GM18511 (cell line): ENCODE results near the gene TLCD3A.

Experiments used
- ATAC-seq: cut with Tn5 transposase; IDR thresholded peaks from one replicate; pipeline ENCODE4 v1.9.1; 2021; ENCODE audit warnings: mild to moderate bottlenecking, moderate library complexity; ENCODE audit not compliant: unreplicated experiment

Gene TLCD3A

GRCh38 chr17:705863-706262, 26.5 kb upstream of the TLCD3A start:
- no peak for ATAC-seq

- no peak for ATAC-seq
These were observed 24.3 kb upstream of the TLCD3A start for GRCh38 chr17:708132-708531.

GRCh38 chr17:718075-718474, 14.3 kb upstream of the TLCD3A start:
- no peak for ATAC-seq

GRCh38 chr17:720706-721539, 11.5 kb upstream of the TLCD3A start:
- ATAC-seq, result no peak

- no peak for ATAC-seq
These were observed 10.9 kb upstream of the TLCD3A start for GRCh38 chr17:721540-721937.

DNA sequence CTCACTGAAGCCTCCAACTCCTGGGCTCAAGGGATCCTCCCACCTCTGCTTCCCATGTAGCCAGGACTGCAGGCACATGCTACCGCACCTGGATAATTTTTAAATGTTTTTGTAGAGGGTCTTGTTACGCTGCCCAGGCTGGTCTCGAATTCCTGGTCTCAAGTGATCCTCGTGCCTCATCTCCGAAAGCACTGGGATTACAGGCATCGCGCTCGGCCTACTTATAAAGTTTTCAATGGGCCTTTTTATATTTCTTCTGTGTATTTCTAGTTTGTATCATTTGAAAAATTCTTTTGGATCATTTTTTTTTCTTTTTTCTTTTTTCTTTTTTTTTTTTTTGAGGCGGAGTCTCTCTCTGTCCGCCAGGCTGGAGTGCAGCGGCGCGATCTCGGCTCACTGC, 7.3 kb upstream of the TLCD3A start:
- no peak for ATAC-seq

DNA sequence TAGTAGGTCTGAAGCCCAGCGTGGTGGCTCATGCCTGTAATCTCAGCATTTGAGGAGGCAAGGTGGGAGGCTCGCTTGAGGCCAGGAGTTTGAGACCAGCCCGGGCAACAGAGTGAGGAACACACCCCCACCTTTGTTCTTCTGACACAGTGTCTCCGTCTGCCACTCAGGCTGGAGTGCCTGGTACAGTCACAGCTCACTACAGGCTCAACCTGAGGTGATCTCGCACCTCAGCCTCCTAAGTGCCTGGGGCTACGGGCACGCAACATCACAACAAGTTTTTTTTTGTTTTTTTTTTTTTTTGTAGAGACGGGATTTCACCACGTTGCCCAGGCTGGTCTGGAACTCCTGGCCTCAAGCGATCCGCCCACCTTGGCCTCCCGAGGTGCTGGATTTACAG, 6.7 kb upstream of the TLCD3A start:
- no peak for ATAC-seq

- no peak for ATAC-seq
These were observed 6.0 kb upstream of the TLCD3A start for GRCh38 chr17:726271-726919.

- no peak for ATAC-seq
These were observed 3.5 kb upstream of the TLCD3A start for GRCh38 chr17:728911-729310.

DNA sequence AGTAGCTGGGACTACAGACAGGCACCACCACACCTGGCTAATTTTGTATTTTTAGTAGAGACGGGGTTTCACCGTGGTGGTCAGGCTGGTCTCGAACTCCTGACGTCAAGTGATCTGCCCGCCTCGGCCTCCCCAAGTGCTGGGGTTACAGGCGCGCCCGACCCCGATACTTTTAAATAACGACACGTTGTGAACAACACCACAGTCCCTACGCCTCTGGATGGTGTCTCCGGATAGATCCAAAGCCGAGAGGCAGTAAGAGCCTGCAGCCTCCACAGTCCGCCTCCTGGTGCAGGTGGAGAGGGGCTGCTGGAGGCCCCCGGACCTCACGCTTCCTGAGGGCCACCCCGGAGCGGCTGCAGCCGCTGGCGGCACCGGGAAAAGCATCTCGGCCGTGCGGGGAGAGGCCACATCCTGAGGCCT, 741 bp upstream of the TLCD3A start:
- no peak for ATAC-seq

DNA sequence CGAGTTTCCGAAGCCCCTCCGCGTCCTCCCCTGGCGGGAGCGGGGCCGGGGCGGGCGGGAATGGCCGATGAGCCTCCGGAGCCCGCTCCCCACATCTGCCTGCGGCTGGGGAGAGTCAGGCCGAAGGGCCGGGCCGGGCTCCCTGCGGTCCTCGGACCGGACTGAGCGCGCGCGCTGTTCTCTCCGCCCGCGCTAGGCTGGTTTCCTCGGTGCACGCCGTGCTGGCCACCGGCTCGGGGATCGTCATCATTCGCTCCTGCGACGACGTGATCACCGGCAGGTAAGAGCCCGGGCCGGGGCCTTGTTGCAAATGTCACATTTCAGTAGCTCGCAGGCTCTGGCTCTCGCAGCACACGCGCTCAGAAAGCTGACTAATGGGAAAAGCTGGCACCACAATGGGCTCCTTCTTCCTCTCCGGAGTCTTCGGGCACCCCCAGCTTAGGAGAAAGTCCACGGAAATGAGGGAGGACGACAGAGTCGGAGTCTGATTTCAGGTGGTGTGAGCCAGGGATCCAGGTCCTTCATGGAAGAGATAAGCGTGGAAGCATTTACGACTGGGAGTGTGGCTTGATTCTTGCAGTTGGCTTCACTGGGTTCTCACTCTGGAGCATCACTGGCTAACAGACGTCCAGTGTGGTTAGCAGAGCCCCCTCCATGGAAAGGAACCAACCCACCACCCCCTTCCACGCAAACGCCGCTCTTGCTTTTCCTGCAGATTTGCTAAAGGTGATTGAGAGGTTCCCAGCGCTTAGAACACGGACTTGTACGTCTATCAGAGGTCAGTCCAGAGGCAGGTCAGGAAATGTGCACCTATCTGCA, 715 bp downstream of the TLCD3A start:
- peak; percentile 47 for ATAC-seq

DNA sequence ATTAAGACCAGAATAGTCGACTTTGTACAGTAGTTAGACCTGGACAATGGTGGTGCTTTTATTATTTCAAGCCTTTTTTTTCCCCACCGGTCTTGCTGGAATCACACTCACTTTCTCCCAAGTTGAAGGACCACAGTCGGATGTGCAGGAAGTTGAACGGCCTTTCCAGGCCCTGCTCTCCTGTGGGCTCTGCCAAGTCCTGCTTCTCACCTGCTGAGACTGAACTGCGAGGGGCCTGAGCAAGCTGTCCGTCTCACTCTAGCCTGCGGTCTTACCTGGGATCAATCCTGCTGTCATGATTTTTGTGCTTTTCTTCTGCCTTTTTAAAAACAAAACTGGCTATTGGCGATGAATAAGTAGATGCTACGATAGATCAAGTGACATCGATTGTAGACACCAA, 1.3 kb downstream of the TLCD3A start:
- no peak for ATAC-seq

DNA sequence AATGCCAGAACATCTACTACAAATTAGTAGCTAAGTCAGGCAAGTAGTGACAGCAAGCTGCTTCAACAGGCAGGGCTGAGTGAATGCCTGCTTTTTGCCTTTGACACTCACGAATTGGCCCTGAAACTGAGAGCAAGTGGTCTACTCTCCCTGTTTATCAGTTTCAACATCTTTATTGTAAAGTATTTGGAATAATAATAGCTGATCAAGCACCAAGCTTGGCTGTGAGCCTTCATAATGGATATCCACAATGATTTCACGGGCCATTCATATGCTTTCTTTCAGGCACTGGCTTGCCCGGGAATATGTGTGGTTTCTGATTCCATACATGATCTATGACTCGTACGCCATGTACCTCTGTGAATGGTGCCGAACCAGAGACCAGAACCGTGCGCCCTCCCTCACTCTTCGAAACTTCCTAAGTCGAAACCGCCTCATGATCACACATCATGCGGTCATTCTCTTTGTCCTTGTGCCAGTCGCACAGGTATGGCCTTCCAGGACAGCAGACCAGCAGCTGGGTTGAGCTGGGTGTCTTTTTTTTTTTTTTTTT, 5.2 kb downstream of the TLCD3A start:
- no peak for ATAC-seq

GRCh38 chr17:740240-741017, 8.0 kb downstream of the TLCD3A start:
- peak; percentile 86 for ATAC-seq

DNA sequence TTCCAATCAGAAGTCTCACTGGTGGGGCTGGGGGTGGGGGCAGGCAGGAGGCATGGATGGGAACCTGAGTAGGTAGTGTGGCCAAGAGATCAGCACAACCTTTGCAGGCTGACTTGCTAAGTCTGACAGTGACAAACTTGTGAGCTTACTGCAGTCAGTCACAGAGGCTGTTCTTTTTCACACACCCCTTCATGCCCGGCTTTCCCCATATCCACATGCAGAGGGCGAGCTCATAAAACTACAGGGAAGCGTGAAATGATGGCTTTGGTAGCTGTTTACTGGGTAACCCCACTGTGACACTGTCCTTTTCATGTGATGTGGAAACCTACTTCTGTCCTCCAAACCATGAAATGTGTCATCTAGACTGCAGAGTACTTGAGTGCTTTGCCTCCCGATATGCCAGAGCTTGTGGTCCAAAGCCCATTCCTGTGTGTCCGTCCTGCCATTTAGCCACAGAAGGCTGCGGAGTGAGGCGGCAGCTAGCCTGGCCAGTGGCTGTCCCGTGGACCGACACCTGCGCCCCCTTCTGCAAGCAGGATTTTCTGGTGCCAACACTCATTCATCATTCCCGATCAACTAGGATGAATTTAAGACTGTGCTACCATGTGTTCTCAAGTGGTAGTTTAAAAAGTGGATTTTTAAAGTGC, 9.9 kb downstream of the TLCD3A start:
- no peak for ATAC-seq

GRCh38 chr17:743139-743538, 10.7 kb downstream of the TLCD3A start:
- ATAC-seq, result no peak

DNA sequence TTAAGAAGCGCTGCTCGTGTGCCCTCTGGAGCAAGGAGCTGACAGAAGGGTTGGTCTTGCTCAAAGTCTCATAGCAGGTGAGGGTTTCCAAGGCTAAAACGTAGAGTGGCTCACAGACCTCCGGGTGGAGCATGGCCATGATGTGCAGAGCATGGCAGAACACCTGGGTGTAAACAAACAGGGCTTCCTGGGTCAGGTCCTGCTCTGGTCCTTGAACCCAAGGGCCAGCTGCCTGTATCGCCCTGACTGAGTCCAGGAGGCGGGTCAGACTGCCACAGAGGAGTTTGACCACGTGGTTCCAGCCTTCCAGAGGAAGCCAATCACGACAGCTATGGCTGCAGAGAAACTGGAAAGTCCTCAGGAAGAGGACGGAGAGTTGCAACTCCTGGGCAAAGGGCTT, 12.5 kb downstream of the TLCD3A start:
- no peak for ATAC-seq

GRCh38 chr17:745406-745805, 13.0 kb downstream of the TLCD3A start:
- ATAC-seq, result no peak

DNA sequence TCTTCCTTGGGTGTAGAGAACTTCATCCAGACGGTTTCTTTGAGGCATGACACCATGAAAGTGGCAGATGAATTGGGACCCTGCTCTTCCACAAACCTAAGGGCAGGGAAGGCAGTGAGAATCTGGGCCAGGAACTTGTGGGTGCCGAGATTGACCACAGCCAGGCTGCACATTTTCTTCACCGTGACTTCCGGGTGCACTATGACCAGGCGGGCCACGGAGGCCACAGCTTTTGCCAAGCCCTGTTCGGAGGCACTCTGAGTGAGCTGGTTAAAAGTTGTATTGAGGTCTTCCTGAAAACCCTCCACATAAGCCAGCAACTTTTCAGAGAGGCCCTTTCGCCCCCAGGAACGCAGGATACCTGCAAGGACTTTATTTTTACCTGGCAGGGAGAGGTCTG, 13.8 kb downstream of the TLCD3A start:
- no peak for ATAC-seq
